Measurements from ENCODE around the gene TBC1D14. TPM values are rescaled to one million over a fixed set of nuclear protein-coding genes. Genes with fewer than 3 reads are reported as not detected.
A peak's percentile ranks its signal among the peaks of the same experiment; 100 is the strongest.

The TBC1D14 gene
- total and polyA plus RNA-seq, 2 of the 4 experiments (the other 2 are of a cell fraction): 31.7 to 40.7 TPM

DNA sequence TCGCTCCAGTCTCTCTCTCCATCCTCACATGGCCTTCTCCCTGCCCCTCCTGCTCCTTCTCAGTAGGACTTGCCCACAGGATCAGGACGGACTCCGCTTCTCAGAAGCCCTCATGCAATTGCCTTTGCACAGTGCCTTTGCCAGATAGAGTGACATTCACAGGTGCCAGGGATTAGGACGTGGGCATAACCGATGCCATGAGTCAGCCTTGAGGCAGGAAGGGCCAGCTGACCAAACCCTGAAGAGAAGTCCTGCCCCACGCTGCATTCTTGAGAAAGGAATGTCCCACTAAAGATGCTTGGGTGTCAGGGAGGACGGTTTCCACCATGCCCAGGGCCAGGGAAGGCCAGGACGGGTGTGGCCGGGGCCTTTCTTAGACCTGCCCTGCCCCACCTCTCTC, 164.8 kb downstream of the TBC1D14 start:
- no peak overlapping the region for H4K91ac ChIP-seq (ENCODE audit: insufficient read depth, low read depth, low read length)
- no peak overlapping the region for H2AK5ac ChIP-seq (ENCODE audit: low read depth, low read length)
- H2BK15ac ChIP-seq (ENCODE audit: low read depth, low read length): no peak overlapping the region
- H2AFZ ChIP-seq (replicated peaks; ENCODE audit: low read length, poor library complexity): peak overlapping the region; percentile 4
- no peak overlapping the region for H3K4ac ChIP-seq (ENCODE audit: low read depth, low read length)
- peak overlapping the region; percentile 32 for H2AK9ac ChIP-seq (replicated peaks; ENCODE audit: low read depth, low read length, poor library complexity)
- H3K56ac ChIP-seq (ENCODE audit: extremely low read depth, insufficient read depth, low read length): no peak overlapping the region
- no peak overlapping the region for H3K23ac ChIP-seq (ENCODE audit: low read depth, low read length)
- peaks cover 8% of the 10 kb centered on the region for H3K27me3 ChIP-seq (ENCODE audit: control insufficient read depth, insufficient read depth, low read length)
- in situ Hi-C loops (cut with MboI; ENCODE audit: low sequenced_read_pairs) (loop anchor here (5.0 kb wide), 1 partner anchor 352 kb away; no protein-coding TSS in a partner anchor), intact Hi-C loops (cut with micrococcal nuclease) (no loop called here), dilution Hi-C loops (cut with HindIII; ENCODE audit: low sequenced_read_pairs, unreplicated experiment) (no loop called here)
- ATAC-seq (ENCODE audit: low read depth) (peak; percentile 27; the same call in 1 of the 2 replicates), DNase-seq (no peak)
- H2BK20ac ChIP-seq (ENCODE audit: low read depth, low read length): no peak overlapping the region
- H4K20me1 ChIP-seq (ENCODE audit: insufficient read depth, low read length): no peaks in the 10 kb centered on the region
- WGBS, 2 experiments (ENCODE audit: extremely low coverage in 2 of 2, insufficient read length in 1 of 2): 72% methylated on average over 6 of the region's 9 CpGs; no CpG with 5 or more reads in 1 of the 2 experiments
- H3K79me1 ChIP-seq (ENCODE audit: low read depth in 1 of 2, low read length in 2 of 2): no peaks in the 10 kb centered on the region
- H3K4me1 ChIP-seq (ENCODE audit: control insufficient read depth, insufficient read depth, low read length): 0 out of 2 replicates have a peak, but pooled peaks cover 2% of the 10 kb centered on the region
- no peak overlapping the region for H3K9ac ChIP-seq (ENCODE audit: low read depth, low read length)
- TF ChIP-seq RFX5 (IDR thresholded peaks at IDR 0.05; ENCODE audit: low read depth, low read length) (no peak), CHD1 (IDR thresholded peaks at IDR 0.05; ENCODE audit: low read depth, low read length) (no peak), MAFK (IDR thresholded peaks at IDR 0.05; ENCODE audit: low read depth, low read length) (no peak), RCOR1 (IDR thresholded peaks at IDR 0.05; ENCODE audit: insufficient replicate concordance, low read length) (no peak), BHLHE40 (IDR thresholded peaks at IDR 0.05; ENCODE audit: low read depth, low read length) (no peak), POLR2A (IDR thresholded peaks at IDR 0.05; ENCODE audit: low read depth, low read length) (no peak), FOS (IDR thresholded peaks at IDR 0.05; ENCODE audit: low read depth, low read length) (no peak), NFE2L2 (IDR thresholded peaks at IDR 0.05; ENCODE audit: low read depth, low read length) (no peak), MXI1 (IDR thresholded peaks at IDR 0.05; ENCODE audit: borderline replicate concordance, low read depth, low read length) (no peak), RAD21 (IDR thresholded peaks at IDR 0.05; ENCODE audit: low read length) (no peak), MAZ (IDR thresholded peaks at IDR 0.05; ENCODE audit: borderline replicate concordance, low read depth, low read length) (no peak), SMC3 (IDR thresholded peaks at IDR 0.05; ENCODE audit: low read depth, low read length) (no peak), CEBPB (IDR thresholded peaks at IDR 0.05; ENCODE audit: low read depth, low read length) (no peak)
- TF ChIP-seq, protein P1, sequence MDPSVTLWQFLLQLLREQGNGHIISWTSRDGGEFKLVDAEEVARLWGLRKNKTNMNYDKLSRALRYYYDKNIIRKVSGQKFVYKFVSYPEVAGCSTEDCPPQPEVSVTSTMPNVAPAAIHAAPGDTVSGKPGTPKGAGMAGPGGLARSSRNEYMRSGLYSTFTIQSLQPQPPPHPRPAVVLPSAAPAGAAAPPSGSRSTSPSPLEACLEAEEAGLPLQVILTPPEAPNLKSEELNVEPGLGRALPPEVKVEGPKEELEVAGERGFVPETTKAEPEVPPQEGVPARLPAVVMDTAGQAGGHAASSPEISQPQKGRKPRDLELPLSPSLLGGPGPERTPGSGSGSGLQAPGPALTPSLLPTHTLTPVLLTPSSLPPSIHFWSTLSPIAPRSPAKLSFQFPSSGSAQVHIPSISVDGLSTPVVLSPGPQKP (IDR thresholded peaks at IDR 0.05; ENCODE audit: borderline replicate concordance, low read depth, low read length): no peak
- TF ChIP-seq, protein P2, sequence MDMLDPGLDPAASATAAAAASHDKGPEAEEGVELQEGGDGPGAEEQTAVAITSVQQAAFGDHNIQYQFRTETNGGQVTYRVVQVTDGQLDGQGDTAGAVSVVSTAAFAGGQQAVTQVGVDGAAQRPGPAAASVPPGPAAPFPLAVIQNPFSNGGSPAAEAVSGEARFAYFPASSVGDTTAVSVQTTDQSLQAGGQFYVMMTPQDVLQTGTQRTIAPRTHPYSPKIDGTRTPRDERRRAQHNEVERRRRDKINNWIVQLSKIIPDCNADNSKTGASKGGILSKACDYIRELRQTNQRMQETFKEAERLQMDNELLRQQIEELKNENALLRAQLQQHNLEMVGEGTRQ (IDR thresholded peaks at IDR 0.05; ENCODE audit: low read depth, low read length): no peak
- TF ChIP-seq, protein P3, sequence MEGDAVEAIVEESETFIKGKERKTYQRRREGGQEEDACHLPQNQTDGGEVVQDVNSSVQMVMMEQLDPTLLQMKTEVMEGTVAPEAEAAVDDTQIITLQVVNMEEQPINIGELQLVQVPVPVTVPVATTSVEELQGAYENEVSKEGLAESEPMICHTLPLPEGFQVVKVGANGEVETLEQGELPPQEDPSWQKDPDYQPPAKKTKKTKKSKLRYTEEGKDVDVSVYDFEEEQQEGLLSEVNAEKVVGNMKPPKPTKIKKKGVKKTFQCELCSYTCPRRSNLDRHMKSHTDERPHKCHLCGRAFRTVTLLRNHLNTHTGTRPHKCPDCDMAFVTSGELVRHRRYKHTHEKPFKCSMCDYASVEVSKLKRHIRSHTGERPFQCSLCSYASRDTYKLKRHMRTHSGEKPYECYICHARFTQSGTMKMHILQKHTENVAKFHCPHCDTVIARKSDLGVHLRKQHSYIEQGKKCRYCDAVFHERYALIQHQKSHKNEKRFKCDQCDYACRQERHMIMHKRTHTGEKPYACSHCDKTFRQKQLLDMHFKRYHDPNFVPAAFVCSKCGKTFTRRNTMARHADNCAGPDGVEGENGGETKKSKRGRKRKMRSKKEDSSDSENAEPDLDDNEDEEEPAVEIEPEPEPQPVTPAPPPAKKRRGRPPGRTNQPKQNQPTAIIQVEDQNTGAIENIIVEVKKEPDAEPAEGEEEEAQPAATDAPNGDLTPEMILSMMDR (conservative IDR thresholded peaks at IDR 0.05; ENCODE audit: low read depth, low read length): no peak
- H3K9me3 ChIP-seq (ENCODE audit: control insufficient read depth, insufficient read depth, low read length): no peaks in the 10 kb centered on the region
- CTCF ChIA-PET: no interaction called here
- H3K4me3 ChIP-seq (ENCODE audit: insufficient read depth, low read depth, low read length): no peak overlapping the region
- POLR2A ChIA-PET (ENCODE audit: unreplicated experiment): no interaction called here
- BruUV-seq (replicated peaks): no TSS peak
- H4K8ac ChIP-seq (ENCODE audit: low read depth in 2 of 2, low read length in 2 of 2): no peak overlapping the region
- H3K27ac ChIP-seq (ENCODE audit: insufficient read depth, low read length): no peak overlapping the region
- H3K36me3 ChIP-seq (ENCODE audit: control insufficient read depth, insufficient read depth, low read length): no peaks in the 10 kb centered on the region
- H3K14ac ChIP-seq (replicated peaks; ENCODE audit: low read depth, low read length): no peak overlapping the region
- no peak overlapping the region for H3K4me2 ChIP-seq (ENCODE audit: low read depth, low read length)
- no peak overlapping the region for H2BK120ac ChIP-seq (ENCODE audit: low read depth, low read length)
- no peaks in the 10 kb centered on the region for H3K9me1 ChIP-seq (ENCODE audit: insufficient read depth, low read length)
- no peak overlapping the region for H4K5ac ChIP-seq (ENCODE audit: low read depth, low read length)
- H2BK5ac ChIP-seq (ENCODE audit: low read depth, low read length, poor library complexity, severe bottlenecking): no peak overlapping the region
- no peak overlapping the region for H3K18ac ChIP-seq (ENCODE audit: low read depth, low read length)
